ENCODE data around the gene EXO5.
"Not testable (repeated sequence)": the region's sequence is repeated elsewhere in the genome, so short reads cannot be mapped to it uniquely, and the experiment has no call there.

The EXO5 gene

DNA sequence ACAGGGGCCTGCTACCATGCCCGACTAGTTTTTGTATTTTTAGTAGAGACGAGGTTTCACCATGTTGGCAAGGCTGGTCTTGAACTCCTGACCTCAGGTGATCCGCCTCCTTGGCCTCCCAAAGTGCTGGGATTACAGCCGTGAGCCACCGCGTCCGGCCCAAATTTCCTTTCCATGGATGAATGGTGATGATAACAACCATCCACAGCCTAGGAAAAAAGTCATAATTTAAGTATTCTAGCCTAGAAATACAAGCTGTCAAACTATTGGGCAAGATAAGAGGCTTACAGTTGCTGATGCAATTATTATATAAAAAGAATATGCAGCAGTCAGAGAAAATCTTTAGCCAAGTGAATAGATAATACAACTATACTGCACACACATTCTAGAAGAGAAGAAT lies 46.2 kb downstream of the EXO5 start:
- DNase-seq: not testable (repeated sequence)

DNA sequence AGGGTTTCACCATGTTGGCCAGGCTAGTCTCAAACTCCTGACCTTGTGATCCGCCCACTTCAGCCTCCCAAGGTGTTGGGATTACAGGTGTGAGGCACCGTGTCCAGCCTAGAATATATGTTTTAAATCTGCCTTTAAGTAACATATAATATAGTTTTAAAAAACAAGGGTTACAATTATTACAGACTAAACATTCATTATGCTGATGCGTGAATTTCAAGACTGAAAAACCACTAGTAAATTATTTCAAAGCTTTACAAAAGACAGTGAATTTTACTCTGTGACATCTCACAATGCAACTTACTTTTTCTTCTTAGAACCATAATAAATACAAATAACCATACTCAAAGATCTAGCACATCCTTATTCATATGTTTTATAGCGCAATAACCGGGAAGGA lies 47.6 kb downstream of the EXO5 start:
- no peak for DNase-seq

DNA sequence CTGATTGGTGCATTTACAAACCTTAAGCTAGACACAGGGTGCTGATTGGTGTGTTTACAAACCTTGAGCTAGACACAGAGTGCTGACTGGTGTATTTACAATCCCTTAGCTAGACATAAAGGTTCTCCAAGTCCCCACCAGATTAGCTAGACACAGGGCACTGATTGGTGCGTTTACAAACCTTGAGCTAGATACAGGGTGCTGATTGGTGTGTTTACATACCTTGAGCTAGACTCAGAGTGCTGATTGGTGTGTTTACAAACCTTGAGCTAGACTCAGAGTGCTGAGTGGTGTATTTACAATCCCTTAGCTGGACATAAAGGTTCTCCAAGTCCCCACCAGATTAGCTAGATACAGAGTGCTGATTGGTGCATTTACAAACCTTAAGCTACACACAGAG lies 49.7 kb downstream of the EXO5 start:
- DNase-seq: not testable (repeated sequence)

DNA sequence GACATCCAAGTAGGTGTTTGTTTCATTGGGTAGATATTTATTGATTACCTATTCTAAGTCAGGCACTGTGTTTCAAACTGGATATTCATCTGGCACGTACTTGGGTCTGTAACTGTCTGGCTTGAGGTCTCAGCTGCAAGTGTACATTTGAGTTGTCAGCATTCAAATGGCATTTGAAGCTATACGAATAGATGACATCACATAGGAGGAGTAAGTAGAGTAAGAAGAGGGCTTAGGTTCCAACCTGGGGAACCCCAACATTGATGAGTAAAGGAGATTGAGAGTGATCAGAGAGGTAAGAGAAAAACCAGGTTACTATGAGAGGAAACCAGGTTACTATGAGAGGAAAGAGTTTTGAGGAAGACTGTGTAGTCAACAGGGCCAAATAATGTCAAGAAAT lies 53.6 kb downstream of the EXO5 start:
- no peak for DNase-seq

DNA sequence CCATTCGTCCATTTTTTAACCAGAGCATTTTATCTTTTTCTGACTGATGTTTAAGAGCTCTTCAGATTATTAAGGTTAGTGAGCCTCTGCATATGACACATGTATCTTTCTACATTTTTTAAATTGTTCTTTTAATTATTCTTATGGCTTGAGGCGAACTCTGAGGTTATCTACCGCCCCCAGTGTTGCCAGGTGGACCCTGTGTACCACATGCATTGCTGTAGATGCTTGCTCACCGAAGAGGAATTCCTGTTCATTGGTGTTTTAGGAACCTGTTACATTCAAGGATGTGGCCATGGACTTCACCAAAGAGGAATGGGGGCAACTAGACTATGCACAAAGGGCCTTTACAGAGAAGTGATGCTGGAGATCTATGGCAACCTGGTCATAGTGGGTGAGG lies 54.7 kb downstream of the EXO5 start:
- DNase-seq: no peak

DNA sequence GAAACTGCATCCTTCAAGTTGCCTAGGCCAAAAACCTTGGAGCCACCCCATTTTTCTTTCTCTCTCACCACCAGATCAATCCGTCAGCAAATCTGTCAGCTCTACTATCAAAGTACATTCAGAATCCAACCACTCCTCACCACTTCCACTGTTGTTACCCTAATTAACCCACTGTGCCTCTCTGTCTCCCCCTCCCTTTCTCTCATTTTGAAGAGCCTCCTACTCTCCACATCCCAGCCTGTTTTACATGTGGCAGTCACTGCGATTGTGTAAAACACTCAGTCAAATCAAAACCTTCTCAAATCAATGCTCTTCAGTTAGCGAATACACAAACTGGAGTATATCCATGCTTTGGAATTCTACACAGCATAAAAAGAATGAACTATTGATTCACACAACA lies 55.9 kb downstream of the EXO5 start:
- DNase-seq: no peak

DNA sequence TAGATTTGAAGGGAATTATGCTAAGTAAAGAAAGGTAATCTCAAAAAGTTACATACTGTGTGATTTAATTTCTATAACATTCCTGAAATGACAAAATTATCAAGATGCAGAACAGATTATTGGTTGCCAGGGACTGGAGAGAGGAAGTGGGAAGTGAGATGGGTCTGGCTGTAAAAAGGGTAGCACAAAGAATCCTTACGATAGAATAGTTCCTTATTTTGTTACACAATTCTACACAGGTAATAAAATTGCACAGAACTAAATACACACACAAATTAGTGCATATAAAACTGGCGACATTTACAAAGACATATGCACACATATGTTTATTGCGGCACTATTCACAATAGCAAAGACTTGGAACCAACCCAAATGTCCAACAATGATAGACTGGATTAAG lies 56.3 kb downstream of the EXO5 start:
- DNase-seq: no peak

All from stimulated activated CD4-positive, alpha-beta T cell treated with anti-CD3 and anti-CD28 coated beads, Interleukin-4, amount 100 ng/mL, for 1 hour (primary cell).